Sigmoid colon (tissue), 4 donors: ENCODE data around the gene ZBED4.

ENCODE experiments used
- CTCF ChIP-seq, 4 experiments: fragments of 450-650 bp in 3 of 4; fragments of 200-600 bp in 1 of 4; IDR thresholded peaks; one replicate each; pipeline ENCODE4 v1.5.1; 2016 to 2019; ENCODE audit warnings: antibody characterized with exemption in 4 of 4, mild to moderate bottlenecking in 3 of 4, moderate library complexity in 2 of 4
- EP300 ChIP-seq, 4 donors: sonication (generic); formaldehyde crosslinking; IDR thresholded peaks; one replicate each; pipeline ENCODE4 v1.6.1; 2017; ENCODE audit warnings: antibody characterized with exemption in 4 of 4
- POLR2A ChIP-seq, 2 donors: fragments of 450-650 bp; IDR thresholded peaks; one replicate each; pipeline ENCODE4 v1.6.1; 2016; ENCODE audit warnings: antibody characterized with exemption in 2 of 2, mild to moderate bottlenecking in 2 of 2, moderate library complexity in 2 of 2
- POLR2AphosphoS5 ChIP-seq, 4 donors: sonication (generic); formaldehyde crosslinking; IDR thresholded peaks; one replicate each; pipeline ENCODE4 v1.6.1; 2017; ENCODE audit warnings: antibody characterized with exemption in 4 of 4

GRCh38 chr22:49824936-49825335 lies 28.7 kb upstream of the ZBED4 start:
- TF ChIP-seq CTCF (IDR thresholded peaks at IDR 0.05): no peak
- TF ChIP-seq POLR2AphosphoS5 (IDR thresholded peaks at IDR 0.05): peak in 1 of 4 donors; percentile 31
- TF ChIP-seq POLR2A (IDR thresholded peaks at IDR 0.05): no peak
- TF ChIP-seq EP300 (IDR thresholded peaks at IDR 0.05): no peak
